AG10803 (cell line): ENCODE measurements around the gene ACER2.

ENCODE experiments used
- DNase-seq: peaks from one replicate; pipeline ENCODE4 v3.0.0; 2010; ENCODE audit warnings: low read depth
- H3K4me3 ChIP-seq: 2 replicates; pipeline ENCODE4 v1.5.1; 2011; ENCODE audit warnings: mild to moderate bottlenecking, low read length, control low read depth
- TF ChIP-seq, protein P1 (sequence below): conservative IDR thresholded peaks from 2 replicates; pipeline ENCODE4 v1.5.1; 2011; ENCODE audit warnings: mild to moderate bottlenecking, low read length, control low read depth, inconsistent platforms

Gene ACER2

DNA sequence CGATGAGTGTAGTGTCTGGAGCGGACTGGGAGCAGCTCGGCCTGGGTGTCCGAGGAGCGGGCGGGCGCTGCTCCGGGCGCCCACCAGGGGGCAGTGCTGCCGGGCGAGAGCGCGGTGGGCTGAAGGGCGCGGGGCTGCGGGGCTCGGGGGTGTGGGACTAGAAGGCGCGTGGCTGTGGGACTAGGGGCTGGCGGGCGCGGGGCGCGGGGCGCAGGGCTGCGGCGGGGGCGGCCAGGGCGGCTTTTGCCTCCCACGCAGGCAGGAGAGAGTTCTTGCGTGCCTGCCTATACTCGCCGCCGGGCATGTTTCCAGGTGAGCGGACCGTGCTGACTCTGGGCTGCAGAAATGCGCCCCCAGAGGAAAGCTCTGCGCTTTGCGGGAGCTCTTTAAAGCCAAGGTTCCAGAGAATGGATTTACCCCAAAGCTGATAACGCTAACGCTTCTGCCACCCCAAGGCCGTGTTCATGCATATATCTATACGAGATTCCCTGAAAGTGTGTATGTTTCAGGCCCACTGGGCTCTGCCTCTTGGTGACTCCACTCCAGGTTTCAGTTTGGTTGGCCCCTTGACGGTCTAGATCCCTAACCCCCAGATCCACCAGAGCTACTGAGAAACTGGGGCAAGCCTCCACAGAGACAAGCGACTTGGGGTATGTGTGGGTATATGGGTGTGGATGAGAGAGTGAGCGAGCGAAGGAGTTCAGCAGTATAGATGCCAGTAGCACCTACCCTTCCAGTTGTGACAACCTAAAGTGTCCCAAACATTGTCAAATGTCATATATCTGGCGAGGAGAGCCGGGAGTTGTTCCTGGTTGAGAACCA is 56.2 kb downstream of the ACER2 start:
- peak; percentile 81 for DNase-seq
- TF ChIP-seq, protein P1, sequence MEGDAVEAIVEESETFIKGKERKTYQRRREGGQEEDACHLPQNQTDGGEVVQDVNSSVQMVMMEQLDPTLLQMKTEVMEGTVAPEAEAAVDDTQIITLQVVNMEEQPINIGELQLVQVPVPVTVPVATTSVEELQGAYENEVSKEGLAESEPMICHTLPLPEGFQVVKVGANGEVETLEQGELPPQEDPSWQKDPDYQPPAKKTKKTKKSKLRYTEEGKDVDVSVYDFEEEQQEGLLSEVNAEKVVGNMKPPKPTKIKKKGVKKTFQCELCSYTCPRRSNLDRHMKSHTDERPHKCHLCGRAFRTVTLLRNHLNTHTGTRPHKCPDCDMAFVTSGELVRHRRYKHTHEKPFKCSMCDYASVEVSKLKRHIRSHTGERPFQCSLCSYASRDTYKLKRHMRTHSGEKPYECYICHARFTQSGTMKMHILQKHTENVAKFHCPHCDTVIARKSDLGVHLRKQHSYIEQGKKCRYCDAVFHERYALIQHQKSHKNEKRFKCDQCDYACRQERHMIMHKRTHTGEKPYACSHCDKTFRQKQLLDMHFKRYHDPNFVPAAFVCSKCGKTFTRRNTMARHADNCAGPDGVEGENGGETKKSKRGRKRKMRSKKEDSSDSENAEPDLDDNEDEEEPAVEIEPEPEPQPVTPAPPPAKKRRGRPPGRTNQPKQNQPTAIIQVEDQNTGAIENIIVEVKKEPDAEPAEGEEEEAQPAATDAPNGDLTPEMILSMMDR: peak; percentile 59
- peak overlapping the region; percentile 45 for H3K4me3 ChIP-seq

DNA sequence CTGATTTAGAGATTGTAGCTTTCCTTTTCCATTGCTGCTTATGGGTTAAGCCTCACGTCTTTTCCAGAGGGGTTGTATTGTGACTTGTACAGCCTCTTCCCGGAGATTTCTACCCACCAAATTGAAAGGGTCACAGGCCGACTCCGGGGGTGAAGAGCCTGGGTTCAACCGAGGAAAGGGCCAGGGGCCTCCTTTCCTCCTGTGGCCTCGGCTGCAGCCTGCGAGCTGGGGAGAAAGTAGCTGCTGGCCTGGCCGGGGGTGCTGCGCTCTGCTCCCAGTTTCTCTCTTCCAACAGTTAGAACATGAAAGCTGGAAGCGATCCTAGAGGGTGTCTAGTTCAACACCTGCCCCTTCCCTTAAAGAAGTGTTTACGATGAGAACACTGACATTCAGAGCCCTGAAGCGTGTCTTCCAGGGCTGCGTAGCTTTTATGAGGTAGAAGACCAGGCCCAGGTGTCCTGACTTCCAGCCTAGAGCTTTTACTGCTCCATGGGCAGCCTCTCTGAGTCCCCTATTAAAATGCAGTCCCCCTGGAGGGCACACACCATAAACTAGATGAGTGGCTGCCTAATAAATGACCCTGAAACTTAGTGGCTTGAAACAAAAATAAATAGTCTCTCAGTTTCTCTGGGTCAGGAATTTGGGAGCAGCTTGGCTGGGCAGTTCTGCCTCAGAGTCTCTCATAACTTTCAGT is 56.9 kb downstream of the ACER2 start:
- H3K4me3 ChIP-seq: no peak overlapping the region
- DNase-seq: no peak
- TF ChIP-seq, protein P1: no peak

DNA sequence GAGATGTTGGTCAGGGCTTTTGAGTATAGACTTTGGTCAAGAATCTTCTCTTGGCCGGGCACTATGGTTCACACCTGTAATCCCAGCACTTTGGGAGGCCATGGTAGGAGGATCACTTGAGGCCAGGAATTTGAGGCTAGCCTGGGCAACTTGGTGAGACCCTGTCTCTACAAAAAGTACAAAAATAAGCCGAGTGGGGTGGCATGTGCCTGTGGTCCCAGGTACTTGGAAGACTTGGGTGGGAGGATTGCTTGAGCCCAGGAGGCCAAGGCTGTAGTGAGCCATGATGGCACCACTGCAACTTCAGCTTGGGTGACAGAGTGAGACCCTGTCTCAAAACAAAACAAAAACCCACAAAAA is 57.5 kb downstream of the ACER2 start:
- DNase-seq: no peak
- TF ChIP-seq, protein P1: no peak
- H3K4me3 ChIP-seq: no peak overlapping the region

DNA sequence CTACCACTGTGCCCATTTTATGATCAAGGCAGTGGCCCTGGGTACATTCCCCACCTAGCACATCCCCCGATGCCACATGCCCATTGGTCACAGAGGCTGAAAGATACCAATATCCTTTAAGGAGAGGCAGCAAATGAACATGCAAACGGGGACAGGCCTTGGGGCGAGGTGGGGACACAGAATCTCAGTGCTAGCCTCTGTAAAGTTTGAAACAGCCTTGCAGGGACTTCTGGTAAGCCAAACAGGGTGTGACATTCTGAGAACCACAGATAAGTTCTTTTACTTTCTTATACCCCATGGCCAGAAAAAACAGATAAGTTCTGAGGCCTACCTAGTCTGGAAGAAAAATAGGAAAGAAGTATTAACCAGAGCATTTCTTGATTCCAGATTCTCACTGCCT is 60.5 kb downstream of the ACER2 start:
- no peak for DNase-seq
- H3K4me3 ChIP-seq: no peak overlapping the region
- TF ChIP-seq, protein P1: no peak

DNA sequence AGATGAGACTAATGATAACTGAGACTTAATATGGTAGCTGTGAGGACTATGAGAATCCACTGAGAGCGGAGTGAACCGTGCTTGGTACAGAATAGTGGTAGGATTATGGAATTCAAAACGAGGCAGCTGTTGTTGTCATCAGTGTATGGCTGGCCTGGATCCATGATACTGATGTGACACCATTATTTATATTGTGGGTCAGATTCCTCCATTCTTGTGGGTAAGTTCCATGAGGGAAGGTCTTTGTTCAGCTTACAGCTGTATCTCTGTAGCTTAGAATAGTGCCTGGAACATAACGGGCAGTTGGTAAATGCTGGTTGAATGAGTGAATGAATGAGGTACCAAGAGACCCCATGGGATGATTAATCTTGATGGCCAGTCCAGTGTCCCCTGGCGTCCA is 61.8 kb downstream of the ACER2 start:
- H3K4me3 ChIP-seq: no peak overlapping the region
- TF ChIP-seq, protein P1: no peak
- DNase-seq: peak; percentile 25

DNA sequence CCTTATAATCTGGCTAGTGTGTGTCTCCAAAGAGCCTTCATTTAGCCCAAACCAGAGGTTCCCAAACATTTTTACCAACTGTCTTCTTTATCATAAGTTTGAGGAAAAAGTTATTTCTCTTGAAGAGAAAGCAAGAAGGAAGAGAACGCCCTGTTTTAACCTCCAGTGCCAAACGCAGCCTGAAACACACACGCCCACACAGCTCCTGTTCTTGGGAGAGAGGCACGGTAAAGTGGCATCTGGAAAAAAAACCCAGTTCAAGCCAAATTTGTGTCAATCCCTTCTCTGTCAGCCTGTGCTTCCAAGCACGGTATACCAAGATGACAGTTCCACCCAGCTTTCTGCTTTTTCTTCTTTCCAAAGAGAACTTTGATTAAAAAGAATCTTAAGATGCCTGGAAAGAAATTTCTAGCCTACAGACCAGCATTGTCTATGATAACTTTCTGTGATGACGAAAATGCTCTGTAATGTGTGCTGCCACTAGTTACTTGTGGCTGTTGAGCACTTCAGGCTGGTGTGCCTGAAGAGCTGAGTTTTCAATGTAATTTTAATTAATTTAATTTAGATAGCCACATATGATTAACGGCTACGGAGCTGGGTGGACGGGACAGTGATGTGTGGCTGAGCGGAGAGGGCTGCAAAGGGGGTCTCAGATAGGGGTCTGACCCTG is 62.3 kb downstream of the ACER2 start:
- DNase-seq: no peak
- TF ChIP-seq, protein P1: no peak
- H3K4me3 ChIP-seq: no peak overlapping the region
